ENCODE data around the gene POLD2. TPM values are rescaled to one million over a fixed set of nuclear protein-coding genes. Genes with fewer than 3 reads are reported as not detected.

Gene POLD2
- total and polyA plus RNA-seq, 2 of the 13 experiments (the other 11 are each of a cell fraction or from before 2014, with no cell fraction given), result 87.6 to 95.1 TPM

- no peak for TF ChIP-seq ZBTB25 (CRISPR knock-in tag; IDR thresholded peaks at IDR 0.05)
- no peak for TF ChIP-seq SP4 (CRISPR knock-in tag; IDR thresholded peaks at IDR 0.05)
- no peak; the same call in 1 of the 2 replicates for TF ChIP-seq POLR2G (IDR thresholded peaks at IDR 0.05; ENCODE audit: low read depth, low read length)
- peak; percentile 54 for TF ChIP-seq HDAC2 (CRISPR knock-in tag; IDR thresholded peaks at IDR 0.05)
- TF ChIP-seq, protein P1, sequence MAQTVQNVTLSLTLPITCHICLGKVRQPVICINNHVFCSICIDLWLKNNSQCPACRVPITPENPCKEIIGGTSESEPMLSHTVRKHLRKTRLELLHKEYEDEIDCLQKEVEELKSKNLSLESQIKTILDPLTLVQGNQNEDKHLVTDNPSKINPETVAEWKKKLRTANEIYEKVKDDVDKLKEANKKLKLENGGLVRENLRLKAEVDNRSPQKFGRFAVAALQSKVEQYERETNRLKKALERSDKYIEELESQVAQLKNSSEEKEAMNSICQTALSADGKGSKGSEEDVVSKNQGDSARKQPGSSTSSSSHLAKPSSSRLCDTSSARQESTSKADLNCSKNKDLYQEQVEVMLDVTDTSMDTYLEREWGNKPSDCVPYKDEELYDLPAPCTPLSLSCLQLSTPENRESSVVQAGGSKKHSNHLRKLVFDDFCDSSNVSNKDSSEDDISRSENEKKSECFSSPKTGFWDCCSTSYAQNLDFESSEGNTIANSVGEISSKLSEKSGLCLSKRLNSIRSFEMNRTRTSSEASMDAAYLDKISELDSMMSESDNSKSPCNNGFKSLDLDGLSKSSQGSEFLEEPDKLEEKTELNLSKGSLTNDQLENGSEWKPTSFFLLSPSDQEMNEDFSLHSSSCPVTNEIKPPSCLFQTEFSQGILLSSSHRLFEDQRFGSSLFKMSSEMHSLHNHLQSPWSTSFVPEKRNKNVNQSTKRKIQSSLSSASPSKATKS (CRISPR knock-in tag; IDR thresholded peaks at IDR 0.05), result no peak
- TF ChIP-seq, protein P2, sequence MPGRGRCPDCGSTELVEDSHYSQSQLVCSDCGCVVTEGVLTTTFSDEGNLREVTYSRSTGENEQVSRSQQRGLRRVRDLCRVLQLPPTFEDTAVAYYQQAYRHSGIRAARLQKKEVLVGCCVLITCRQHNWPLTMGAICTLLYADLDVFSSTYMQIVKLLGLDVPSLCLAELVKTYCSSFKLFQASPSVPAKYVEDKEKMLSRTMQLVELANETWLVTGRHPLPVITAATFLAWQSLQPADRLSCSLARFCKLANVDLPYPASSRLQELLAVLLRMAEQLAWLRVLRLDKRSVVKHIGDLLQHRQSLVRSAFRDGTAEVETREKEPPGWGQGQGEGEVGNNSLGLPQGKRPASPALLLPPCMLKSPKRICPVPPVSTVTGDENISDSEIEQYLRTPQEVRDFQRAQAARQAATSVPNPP (CRISPR knock-in tag; IDR thresholded peaks at IDR 0.05), result no peak
- no peak for TF ChIP-seq NPAS2 (CRISPR knock-in tag; IDR thresholded peaks at IDR 0.05; ENCODE audit: borderline replicate concordance)
- no peak for TF ChIP-seq MTF1 (CRISPR knock-in tag; IDR thresholded peaks at IDR 0.05)
- TF ChIP-seq PTBP1 (IDR thresholded peaks at IDR 0.05; ENCODE audit: low read depth, low read length, poor library complexity, severe bottlenecking), result no peak
- 0 out of 2 replicates have a peak, but pooled peaks have one; percentile 43 for TF ChIP-seq RELA (CRISPR knock-in tag; IDR thresholded peaks at IDR 0.05)
- no peak for TF ChIP-seq ZMAT3 (CRISPR knock-in tag; conservative IDR thresholded peaks at IDR 0.05)
- TF ChIP-seq GABPB1 (CRISPR knock-in tag; IDR thresholded peaks at IDR 0.05), result peak; percentile 61; the same call in 1 of the 2 replicates
- no peak for TF ChIP-seq RCOR2 (CRISPR knock-in tag; IDR thresholded peaks at IDR 0.05)
- no peak for TF ChIP-seq ZBTB40 (IDR thresholded peaks at IDR 0.05)
- peak; percentile 17; the same call in 1 of the 2 replicates for TF ChIP-seq ZBTB40 (CRISPR knock-in tag; IDR thresholded peaks at IDR 0.05)
- TF ChIP-seq RXRA (CRISPR knock-in tag; IDR thresholded peaks at IDR 0.05), result no peak
Observed at GRCh38 chr7:44087911-44088838, 35.2 kb downstream of the POLD2 start (continued).
